DOHH2 (cell line): Measurements from ENCODE around the gene FGGY.
A peak's percentile ranks its signal among the peaks of the same experiment; 100 is the strongest.

ENCODE experiments used
- H3F3A ChIP-seq: fragments of 200-600 bp; sonication (generic), shearing (Covaris generic); 2 replicates; pipeline ENCODE4 v1.6.0; 2016; ENCODE audit warnings: antibody characterized with exemption, mild to moderate bottlenecking; ENCODE audit not compliant: control insufficient read depth, insufficient read depth
- H3K27ac ChIP-seq: fragments of 200-600 bp; sonication (generic); 2 replicates; pipeline ENCODE4 v1.5.1; 2014; ENCODE audit warnings: low read depth, mild to moderate bottlenecking, low read length, moderate library complexity
- H3K27me3 ChIP-seq: fragments of 200-600 bp; sonication (generic); 2 replicates; pipeline ENCODE4 v1.6.1; 2014; ENCODE audit warnings: mild to moderate bottlenecking, low read length, mixed read lengths; ENCODE audit not compliant: control insufficient read depth
- H3K36me3 ChIP-seq: fragments of 200-600 bp; sonication (generic); 2 replicates; pipeline ENCODE4 v1.6.1; 2014; ENCODE audit warnings: mild to moderate bottlenecking, low read length, moderate library complexity, mixed read lengths; ENCODE audit not compliant: control insufficient read depth
- H3K4me1 ChIP-seq: fragments of 200-600 bp; sonication (generic); 2 replicates; pipeline ENCODE4 v1.6.1; 2014; ENCODE audit warnings: mild to moderate bottlenecking, low read length, mixed read lengths; ENCODE audit not compliant: control insufficient read depth
- H3K4me2 ChIP-seq: fragments of 200-600 bp; sonication (generic); 2 replicates; pipeline ENCODE4 v1.6.0; 2014; ENCODE audit warnings: mild to moderate bottlenecking, low read length, moderate library complexity
- H3K4me3 ChIP-seq: fragments of 200-600 bp; sonication (generic); 2 replicates; pipeline ENCODE4 v1.5.1; 2014; ENCODE audit warnings: mild to moderate bottlenecking, low read length, mixed read lengths
- H3K79me2 ChIP-seq: fragments of 200-600 bp; sonication (generic); 2 replicates; pipeline ENCODE4 v1.6.1; 2014; ENCODE audit warnings: mild to moderate bottlenecking, low read length, mixed read lengths; ENCODE audit not compliant: control insufficient read depth
- H3K9me2 ChIP-seq: fragments of 200-600 bp; sonication (generic); replicated peaks from 2 replicates; pipeline ENCODE4 v1.6.1; 2014; ENCODE audit warnings: mild to moderate bottlenecking, low read length, mixed read lengths; ENCODE audit not compliant: control insufficient read depth
- H3K9me3 ChIP-seq: fragments of 200-600 bp; sonication (generic); 2 replicates; pipeline ENCODE4 v1.6.1; 2014; ENCODE audit warnings: antibody characterized with exemption, low read length, mixed read lengths; ENCODE audit not compliant: control insufficient read depth, insufficient read depth
- H4K20me1 ChIP-seq: fragments of 200-600 bp; sonication (generic); 2 replicates; pipeline ENCODE4 v1.6.0; 2014; ENCODE audit warnings: low read depth, mild to moderate bottlenecking, antibody characterized with exemption, low read length, moderate library complexity; ENCODE audit not compliant: control insufficient read depth, insufficient read depth
- CTCF ChIP-seq: fragments of 200-600 bp; sonication (generic); IDR thresholded peaks from one replicate; pipeline ENCODE4 v1.5.1; 2014; ENCODE audit warnings: antibody characterized with exemption, mild to moderate bottlenecking, low read depth, low read length; ENCODE audit not compliant: poor library complexity, severe bottlenecking
- EZH2phosphoT487 ChIP-seq: fragments of 200-600 bp; sonication (generic); IDR thresholded peaks from 2 replicates; pipeline ENCODE4 v1.6.1; 2017; ENCODE audit warnings: borderline replicate concordance, mild to moderate bottlenecking, antibody characterized with exemption, low read length, moderate library complexity, mixed read lengths

Gene FGGY

GRCh38 chr1:59499943-59500569, 203.2 kb downstream of the FGGY start:
- H3K27ac ChIP-seq = no peak overlapping the region
- no peak overlapping the region for H3K4me2 ChIP-seq
- H3K4me3 ChIP-seq = no peak overlapping the region
- H3K9me3 ChIP-seq = no peaks in the 10 kb centered on the region
- H3K27me3 ChIP-seq = no peaks in the 10 kb centered on the region
- H4K20me1 ChIP-seq = no peaks in the 10 kb centered on the region
- no peaks in the 10 kb centered on the region for H3F3A ChIP-seq
- no peaks in the 10 kb centered on the region for H3K36me3 ChIP-seq
- TF ChIP-seq EZH2phosphoT487 = no peak
- no peak for TF ChIP-seq CTCF
- H3K9me2 ChIP-seq = no peaks in the 10 kb centered on the region
- H3K79me2 ChIP-seq = no peaks in the 10 kb centered on the region
- H3K4me1 ChIP-seq = peaks cover 14% of the 10 kb centered on the region

DNA sequence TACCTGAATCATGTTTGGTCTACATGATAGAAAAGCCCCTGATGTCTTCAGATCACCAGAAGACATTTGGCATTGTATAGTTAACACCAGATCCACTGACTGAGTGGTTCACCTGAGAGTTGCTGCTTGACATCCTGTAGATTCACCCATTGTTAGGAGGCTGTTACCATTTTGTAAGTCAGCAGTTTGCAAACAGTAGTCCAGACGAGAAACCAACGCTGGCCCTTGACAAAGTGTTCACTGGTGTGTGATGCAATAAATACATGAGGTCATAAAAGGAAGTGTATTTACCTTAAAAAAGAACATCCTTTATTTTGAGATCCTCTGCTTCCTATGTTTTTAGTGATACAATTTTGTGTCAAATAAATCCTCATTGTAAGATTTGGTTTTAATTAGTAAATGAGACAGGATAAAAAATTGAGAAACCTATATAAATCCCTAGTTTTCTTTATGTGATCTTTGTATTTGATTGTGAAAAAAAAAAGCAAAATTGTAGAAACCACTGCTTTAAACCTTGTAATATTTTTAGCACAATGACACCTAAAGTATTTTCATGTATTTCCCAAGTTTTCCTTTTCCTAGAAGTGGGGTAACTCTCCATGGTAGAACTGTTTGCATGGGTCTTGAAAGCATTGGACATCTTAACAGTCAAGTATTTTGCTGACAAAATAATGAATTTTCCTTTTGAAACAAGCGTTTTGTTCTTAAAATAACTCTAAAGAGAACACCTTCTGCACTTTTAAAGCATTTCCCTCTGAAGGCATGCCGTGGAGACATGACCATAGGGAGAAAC, 204.3 kb downstream of the FGGY start:
- Histone ChIP-seq H3K27me3 (no peaks in the 10 kb centered on the region), H3K9me3 (no peaks in the 10 kb centered on the region), H4K20me1 (no peaks in the 10 kb centered on the region), H3K79me2 (no peaks in the 10 kb centered on the region), H3K27ac (no peak overlapping the region), H3F3A (no peaks in the 10 kb centered on the region), H3K36me3 (no peaks in the 10 kb centered on the region), H3K4me3 (no peak overlapping the region), H3K9me2 (no peaks in the 10 kb centered on the region), H3K4me2 (peak overlapping the region; percentile 43), H3K4me1 (peaks cover 14% of the 10 kb centered on the region)
- no peak for TF ChIP-seq EZH2phosphoT487
- no peak for TF ChIP-seq CTCF

GRCh38 chr1:59502009-59502691, 205.3 kb downstream of the FGGY start:
- H3K9me3 ChIP-seq = no peaks in the 10 kb centered on the region
- peaks cover 19% of the 10 kb centered on the region for H3K4me1 ChIP-seq
- no peaks in the 10 kb centered on the region for H3K27me3 ChIP-seq
- H3K4me3 ChIP-seq = no peak overlapping the region
- no peak overlapping the region for H3K4me2 ChIP-seq
- H3K79me2 ChIP-seq = no peaks in the 10 kb centered on the region
- H3K36me3 ChIP-seq = no peaks in the 10 kb centered on the region
- H3F3A ChIP-seq = no peaks in the 10 kb centered on the region
- TF ChIP-seq CTCF (no peak), EZH2phosphoT487 (no peak)
- no peak overlapping the region for H3K27ac ChIP-seq
- no peaks in the 10 kb centered on the region for H3K9me2 ChIP-seq
- H4K20me1 ChIP-seq = no peaks in the 10 kb centered on the region
